Panc1 (cell line): ENCODE measurements around the gene ENOPH1.

Experiments
- POLR2AphosphoS5 ChIP-seq: IDR thresholded peaks from 2 replicates; pipeline ENCODE4 v1.6.1; 2012; ENCODE audit warnings: mild to moderate bottlenecking, low read depth, low read length, moderate library complexity
- REST ChIP-seq, 2 experiments: IDR thresholded peaks; 2 replicates each; pipeline ENCODE4 v1.6.1; 2011 to 2012; ENCODE audit warnings: low read depth in 2 of 2, control low read depth in 1 of 2, low read length in 1 of 2, mild to moderate bottlenecking in 1 of 2, moderate library complexity in 1 of 2; ENCODE audit not compliant: insufficient read depth in 1 of 2
- SIN3A ChIP-seq: IDR thresholded peaks from 2 replicates; pipeline ENCODE4 v1.6.1; 2012; ENCODE audit warnings: low read depth, mild to moderate bottlenecking, low read length, moderate library complexity, borderline replicate concordance; ENCODE audit not compliant: insufficient read depth
- TCF7L2 ChIP-seq: IDR thresholded peaks from 2 replicates; pipeline ENCODE4 v1.6.1; 2011; ENCODE audit warnings: mild to moderate bottlenecking, low read depth, low read length, inconsistent platforms
- TF ChIP-seq, protein P1 (sequence below): fragments of 450-650 bp; IDR thresholded peaks from 2 replicates; pipeline ENCODE4 v1.5.1; 2017; ENCODE audit warnings: mild to moderate bottlenecking

GRCh38 chr4:82397527-82397926 is 32.9 kb upstream of the ENOPH1 start:
- TF ChIP-seq, protein P1, sequence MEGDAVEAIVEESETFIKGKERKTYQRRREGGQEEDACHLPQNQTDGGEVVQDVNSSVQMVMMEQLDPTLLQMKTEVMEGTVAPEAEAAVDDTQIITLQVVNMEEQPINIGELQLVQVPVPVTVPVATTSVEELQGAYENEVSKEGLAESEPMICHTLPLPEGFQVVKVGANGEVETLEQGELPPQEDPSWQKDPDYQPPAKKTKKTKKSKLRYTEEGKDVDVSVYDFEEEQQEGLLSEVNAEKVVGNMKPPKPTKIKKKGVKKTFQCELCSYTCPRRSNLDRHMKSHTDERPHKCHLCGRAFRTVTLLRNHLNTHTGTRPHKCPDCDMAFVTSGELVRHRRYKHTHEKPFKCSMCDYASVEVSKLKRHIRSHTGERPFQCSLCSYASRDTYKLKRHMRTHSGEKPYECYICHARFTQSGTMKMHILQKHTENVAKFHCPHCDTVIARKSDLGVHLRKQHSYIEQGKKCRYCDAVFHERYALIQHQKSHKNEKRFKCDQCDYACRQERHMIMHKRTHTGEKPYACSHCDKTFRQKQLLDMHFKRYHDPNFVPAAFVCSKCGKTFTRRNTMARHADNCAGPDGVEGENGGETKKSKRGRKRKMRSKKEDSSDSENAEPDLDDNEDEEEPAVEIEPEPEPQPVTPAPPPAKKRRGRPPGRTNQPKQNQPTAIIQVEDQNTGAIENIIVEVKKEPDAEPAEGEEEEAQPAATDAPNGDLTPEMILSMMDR: no peak
- TF ChIP-seq POLR2AphosphoS5: no peak
- TF ChIP-seq REST (IDR thresholded peaks at IDR 0.05; ENCODE audit: insufficient read depth in 1 of 2, low read depth in 2 of 2, low read length in 1 of 2): no peak
- TF ChIP-seq TCF7L2: no peak
- no peak for TF ChIP-seq SIN3A
